HG03196 (cell line): ENCODE results near the gene LPGAT1.
"Not testable (repeated sequence)": the region's sequence is repeated elsewhere in the genome, so short reads cannot be mapped to it uniquely, and the experiment has no call there.

ENCODE experiments used
- ATAC-seq: cut with Tn5 transposase; IDR thresholded peaks from one replicate; pipeline ENCODE4 v1.9.1; 2021; ENCODE audit not compliant: unreplicated experiment

Gene LPGAT1, protein sequence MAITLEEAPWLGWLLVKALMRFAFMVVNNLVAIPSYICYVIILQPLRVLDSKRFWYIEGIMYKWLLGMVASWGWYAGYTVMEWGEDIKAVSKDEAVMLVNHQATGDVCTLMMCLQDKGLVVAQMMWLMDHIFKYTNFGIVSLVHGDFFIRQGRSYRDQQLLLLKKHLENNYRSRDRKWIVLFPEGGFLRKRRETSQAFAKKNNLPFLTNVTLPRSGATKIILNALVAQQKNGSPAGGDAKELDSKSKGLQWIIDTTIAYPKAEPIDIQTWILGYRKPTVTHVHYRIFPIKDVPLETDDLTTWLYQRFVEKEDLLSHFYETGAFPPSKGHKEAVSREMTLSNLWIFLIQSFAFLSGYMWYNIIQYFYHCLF

DNA sequence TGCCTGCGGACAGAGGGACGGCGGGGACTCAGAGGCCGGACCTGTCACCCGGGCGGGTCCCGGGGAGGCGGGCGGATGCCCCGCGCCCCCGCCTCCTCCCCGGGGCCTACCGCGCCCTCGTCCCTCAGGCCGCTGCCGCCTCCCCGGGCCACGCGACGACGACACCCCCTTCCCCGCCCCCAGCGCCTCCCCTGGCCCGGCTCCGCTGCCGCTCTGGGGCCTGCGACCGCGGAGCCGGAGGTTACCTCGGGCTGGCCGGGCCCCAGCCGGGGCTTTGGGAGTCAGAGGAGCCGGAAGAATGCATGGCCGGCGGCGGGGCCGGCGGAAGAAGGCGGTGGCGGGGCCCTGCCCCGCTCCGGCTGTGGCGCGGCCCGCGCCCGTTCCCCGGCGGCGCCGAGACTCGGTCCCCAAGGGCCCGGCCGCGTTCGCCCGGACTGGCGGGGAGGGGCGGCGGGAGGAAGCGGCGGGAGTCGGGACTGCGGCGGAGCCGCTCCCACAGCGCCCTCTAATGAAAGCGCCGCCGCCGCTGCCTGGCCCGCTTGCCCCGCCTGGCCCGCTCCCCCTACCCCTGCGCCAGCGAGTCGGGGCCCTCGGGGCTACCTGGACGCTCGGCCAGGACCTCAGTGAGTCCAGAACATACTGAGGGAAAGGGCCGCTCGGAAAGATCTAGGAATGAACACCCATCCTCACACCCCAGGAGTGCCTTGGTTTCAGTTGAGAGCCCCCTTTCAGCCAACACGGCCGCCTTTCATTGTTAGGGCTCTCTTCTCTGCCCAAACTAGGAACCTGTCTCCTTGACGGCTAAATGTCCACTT lies at the start of gene LPGAT1:
LPGAT1 (minus strand) TSS at position 436 of the 815 bp plus-strand sequence. CDS start 1,467 bp downstream, outside the sequence.
- ATAC-seq = peak; percentile 64

DNA sequence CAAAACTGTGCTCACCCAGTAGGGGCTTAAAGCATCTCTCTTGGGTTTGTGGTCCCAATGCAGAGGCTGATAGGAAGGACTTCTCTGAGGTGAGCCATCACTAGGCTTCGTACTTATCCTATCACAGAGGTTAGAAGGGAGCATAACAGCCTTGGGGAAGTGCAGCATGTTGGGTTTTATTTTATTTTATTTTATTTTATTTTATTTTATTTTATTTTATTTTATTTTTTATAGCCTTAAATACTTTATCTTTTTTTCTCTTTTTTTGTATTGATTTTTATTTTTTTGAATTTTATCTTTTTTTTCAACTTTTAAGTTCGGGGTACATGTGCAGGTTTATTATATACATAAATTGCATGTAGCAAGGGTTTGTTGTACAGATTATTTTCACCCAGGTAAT lies 48.9 kb upstream of the LPGAT1 start:
- ATAC-seq = no peak

DNA sequence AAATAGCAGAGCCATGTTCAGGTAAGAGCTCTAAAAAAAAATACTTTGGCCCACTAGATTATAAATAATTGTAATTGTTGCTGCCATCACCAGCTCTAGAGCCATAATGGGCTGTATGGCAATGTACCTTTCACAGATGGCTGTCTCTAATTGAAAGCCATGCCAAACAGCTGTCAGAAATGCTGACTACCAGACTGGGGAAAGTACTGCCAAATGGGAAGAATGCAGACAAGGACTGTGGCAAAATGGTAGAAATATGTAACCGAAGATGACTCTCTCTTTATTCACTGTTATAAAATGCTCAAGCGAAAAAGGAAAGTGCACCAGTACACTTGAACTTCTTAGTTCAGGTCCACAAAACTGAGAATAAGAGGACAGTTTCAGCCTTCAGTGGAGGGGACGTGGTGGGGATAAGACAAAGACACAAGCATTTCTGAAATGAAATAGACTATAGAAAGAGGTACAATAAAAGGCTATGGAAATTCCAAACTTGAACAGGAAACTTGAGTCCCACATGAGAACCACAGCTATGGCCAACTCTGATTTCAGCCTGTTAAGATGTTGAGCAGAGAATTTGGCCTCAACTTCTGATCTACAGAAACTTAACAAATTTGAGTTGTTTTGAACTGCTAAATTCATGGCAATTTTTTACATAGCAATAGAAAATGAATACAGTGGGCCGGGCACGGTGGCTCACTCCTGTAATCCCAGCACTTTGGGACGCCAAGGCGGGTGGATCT lies 46.5 kb upstream of the LPGAT1 start:
- no peak for ATAC-seq

DNA sequence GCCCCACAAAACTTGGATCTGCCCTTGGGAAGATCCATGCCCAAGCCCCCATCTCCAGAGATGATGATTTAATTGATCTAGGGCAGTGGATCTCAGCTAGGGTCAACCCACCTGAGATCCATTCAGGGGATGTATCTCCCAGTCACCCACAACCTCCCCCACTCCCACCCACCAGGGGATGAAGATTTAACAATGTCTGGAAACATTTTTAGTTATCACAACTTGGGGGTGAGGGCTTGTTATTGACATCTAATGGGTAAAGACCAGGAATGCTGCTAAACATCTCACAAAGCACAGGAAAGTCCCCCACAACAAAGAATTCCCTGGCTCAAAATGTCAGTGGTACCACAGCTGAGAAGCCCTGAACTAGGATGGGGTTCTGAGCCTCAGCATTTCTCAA lies 45.0 kb upstream of the LPGAT1 start:
- no peak for ATAC-seq

DNA sequence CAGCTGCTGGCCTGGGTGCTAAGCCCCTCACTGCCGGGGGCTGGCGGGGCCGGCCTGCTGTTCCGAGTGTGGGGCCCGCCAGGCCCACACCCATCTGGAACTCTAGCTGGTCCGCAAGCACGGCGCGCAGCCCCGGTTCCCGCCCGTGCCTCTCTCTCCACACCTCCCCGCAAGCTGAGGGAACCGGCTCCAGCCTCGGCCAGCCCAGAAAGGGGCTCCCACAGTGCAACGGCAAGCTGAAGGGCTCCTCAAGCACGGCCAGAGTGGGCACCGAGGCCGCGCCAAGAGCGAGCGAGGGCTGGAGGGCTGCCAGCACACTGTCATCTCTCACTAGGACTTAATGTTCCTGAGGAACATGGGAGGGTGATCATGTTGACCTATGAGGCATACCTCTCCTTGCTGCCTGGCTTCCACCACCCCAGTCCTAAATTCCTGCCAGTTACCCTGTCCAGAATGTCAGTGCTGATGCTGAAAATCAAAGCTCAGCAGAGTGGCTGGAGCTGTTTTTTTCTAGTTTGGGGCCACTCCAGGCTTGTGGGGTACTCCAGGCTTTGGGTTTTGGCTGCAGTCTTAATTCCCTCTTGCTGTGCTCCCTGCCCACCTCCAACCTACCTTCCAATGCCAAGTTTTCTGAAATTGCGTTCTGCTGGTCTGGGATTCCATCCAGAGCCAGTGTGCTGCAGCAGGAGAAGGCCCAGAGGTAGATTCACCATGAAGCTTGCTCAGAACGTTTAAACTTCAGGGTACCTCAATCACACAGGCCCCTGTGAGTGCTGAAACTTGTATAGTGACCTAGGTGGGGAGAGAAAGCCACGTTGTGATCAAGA lies 44.2 kb upstream of the LPGAT1 start:
- no peak for ATAC-seq

DNA sequence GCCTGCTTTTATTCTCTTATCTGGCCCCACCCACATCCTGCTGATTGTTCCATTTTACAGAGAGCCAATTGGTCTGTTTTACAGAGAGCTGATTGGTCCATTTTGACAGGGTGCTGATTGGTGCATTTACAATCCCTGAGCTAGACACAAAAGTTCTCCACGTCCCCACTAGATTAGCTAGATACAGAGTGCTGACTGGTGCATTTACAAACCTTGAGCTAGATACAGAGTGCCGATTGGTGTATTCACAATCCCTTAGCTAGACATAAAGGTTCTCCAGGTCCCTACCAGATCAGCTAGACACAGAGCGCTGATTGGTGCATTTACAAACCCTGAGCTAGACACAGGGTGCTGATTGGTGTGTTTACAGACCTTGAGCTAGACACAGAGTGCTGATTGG lies 43.2 kb upstream of the LPGAT1 start:
- not testable (repeated sequence) for ATAC-seq

DNA sequence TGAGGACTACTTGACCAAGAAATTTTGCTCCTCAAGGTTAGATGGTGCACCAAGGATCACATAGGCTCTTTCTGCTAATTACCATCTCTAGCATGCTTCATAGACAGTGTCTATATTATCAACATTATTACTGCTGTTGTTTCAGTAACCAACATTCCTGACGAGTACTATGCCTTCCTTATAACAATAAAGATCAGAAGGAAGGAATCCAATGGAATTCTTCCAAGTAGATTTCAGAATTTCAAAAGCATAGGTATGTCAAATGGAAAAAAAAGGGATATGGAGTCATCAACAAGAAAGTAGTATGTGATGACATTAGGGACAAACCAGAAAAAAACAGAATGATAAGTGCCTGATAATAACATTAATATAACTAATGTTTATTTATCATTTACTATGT lies 39.6 kb upstream of the LPGAT1 start:
- ATAC-seq = no peak

DNA sequence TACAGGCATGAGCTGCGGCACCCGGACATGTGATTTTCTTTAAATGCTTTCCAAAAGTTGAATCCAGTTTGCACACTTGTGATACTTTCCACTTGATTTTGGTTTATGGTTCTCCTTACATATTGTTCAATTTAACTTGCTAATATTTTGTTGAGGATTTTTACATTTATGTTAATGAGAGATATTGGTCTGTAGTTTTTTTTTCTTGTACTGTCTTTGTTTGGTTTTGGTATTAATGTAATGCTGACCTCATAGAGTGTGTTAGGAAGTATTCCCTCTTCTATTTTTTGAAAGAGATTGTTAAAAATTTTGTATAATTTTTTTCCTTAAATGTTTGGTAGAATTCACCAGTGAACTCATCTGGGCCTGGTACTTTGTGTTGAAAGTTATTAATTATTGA lies 34.6 kb upstream of the LPGAT1 start:
- ATAC-seq = no peak

DNA sequence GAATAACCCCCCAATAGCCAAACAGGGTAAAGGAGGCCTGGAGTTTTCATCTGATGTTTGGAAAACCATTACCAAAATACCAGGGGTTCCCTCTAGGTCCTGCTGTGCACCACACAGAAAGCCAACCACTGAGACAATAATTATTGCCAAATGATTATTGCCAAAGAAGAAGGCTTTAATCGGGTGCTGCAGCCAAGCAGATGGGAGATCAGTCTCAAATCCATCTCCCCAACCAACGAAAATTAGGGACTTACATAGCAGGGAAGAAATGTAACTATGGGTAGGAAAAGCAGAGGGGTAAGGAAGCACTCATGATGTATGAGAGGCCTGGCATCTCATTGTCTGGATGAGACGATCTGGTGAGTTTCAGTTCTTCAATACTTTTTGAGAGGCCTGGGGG lies 28.8 kb upstream of the LPGAT1 start:
- ATAC-seq = no peak

DNA sequence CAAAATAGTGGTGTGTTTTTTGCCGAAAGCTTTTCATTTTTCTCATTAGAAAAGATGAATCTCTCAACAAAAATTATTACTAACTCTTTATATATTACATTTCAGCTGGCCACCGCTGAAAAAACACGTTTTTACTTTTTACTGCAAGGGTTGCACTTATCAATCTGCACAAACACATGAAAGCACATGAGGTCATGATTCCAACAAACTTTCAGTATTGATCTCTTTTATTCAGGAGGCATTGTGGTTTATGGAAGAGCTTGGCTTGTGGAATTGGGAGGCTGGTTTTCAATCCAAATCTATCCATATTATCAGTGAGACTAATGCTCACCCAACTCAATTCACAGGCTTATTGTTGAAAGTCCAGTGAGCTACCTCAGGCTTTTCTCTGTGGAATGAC lies 20.6 kb upstream of the LPGAT1 start:
- ATAC-seq = no peak

DNA sequence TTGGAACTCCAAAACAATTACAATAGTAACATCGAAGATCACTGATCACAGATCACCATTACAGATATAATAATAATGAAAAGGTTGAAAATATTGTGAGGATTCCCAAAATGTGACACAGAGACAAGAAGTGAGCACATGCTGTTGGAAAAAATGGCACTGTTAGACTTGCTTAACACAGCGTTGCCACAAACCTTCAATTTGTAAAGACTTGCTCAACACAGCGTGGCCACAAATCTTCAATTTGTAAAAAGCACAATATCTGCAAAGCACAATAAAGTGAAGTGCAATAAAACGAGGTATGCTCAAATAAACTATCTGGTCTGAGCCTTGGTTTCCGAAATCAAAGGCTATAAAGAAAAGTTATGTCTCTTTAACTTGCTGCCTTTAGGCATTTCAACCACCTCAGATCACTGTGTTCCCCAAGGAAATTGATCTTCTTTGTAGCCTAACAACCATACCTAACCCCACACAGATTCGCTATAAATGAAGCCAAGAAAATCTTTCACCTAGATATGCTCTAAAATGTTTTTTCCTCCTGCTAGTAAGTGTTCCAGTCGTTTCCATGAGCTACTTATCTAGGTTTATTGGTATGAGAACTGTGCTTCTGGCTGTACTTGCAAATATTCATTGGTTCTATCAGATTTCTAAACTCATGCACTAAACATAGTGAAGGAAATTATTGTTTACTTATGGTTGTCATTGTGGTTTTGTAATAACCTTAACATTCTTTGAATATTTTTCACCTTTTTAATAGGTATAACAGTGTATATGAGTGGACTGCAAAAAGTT lies 13.1 kb upstream of the LPGAT1 start:
- ATAC-seq = no peak

DNA sequence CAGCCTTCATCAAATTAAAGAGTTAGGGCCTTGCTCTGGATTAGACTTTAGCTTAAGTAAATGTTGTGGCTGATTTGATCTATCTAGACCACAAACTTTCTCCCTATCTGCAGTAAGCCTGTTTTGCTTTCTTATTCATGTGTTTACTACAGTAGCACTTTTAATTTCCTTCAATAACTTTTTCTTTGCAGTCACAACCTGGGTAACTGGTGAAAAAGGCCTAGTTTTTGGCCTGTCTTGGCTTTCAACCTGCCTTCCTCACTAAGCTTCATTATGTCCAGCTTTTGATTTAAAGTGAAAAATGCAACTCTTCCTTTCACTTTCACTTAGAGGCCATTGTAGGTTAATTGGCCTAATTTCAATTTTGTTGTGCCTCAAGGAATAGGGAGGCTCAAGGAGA lies 12.5 kb upstream of the LPGAT1 start:
- no peak for ATAC-seq

DNA sequence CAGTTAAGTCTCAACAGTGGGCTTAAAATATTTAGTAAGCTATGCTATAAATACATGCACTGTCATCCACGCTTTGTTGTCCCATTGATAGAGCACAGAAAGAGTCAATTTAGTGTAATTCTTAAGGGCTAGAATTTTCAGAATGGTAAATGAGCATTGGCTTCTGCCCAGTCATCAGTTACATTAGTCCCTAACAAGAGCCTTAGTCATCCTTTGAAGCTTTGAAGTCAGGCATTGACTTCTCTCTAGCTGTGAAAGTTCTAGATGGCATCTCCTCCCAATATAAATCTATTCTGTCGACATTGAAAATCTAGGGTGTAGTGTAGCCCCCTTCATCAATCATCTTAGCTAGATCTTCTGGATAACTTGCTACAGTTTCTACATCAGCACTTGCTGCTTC lies 12.0 kb upstream of the LPGAT1 start:
- no peak for ATAC-seq

DNA sequence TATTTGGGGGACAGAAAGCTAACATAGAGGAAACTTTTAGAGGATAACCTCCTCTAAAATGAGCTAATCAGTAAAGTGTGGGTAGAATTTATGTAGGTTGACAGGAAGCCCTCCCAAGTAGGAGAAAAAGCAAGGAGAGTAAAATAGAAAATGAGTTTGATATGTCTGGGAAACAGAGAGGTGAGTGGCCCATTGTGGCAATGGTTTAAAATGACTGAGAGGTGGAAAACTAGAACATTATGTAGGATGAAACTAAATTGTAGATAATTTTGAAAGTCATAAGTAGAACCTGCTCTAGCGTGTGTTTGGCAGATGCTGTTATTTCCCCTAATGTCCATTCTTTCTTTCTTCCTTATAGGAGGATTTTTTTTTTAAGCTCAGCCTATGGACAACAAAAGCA lies 8.5 kb upstream of the LPGAT1 start:
- ATAC-seq = no peak

DNA sequence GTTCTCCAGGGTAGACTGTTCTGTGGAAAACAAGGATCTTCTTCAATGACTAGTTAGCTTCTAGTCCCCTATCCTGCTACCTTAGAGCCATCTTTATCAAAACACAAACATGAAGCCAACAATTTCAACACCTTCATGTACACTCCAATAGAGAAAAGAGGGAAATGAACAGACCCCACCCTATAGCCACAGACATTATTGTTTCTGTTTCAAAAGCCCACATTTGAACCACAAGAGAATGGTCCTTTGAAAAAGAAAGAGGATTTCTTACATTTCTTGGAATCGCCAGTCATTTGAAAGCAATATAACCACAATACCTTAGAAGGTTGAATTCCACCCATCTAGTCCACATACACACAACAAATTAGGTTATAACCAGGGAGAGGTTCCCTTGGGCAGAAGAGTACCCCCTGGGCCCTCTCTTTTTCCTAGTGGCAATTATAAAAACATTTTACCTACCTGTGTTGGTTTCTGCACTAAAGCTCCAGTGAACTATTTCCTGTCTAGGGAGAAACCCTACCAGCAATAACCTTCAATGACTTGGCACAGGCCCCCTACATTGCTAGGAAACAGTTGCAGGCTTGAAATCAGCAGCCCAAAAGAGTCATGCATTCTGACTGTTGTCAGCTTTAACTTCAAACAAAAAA lies 2.7 kb upstream of the LPGAT1 start:
- no peak for ATAC-seq

DNA sequence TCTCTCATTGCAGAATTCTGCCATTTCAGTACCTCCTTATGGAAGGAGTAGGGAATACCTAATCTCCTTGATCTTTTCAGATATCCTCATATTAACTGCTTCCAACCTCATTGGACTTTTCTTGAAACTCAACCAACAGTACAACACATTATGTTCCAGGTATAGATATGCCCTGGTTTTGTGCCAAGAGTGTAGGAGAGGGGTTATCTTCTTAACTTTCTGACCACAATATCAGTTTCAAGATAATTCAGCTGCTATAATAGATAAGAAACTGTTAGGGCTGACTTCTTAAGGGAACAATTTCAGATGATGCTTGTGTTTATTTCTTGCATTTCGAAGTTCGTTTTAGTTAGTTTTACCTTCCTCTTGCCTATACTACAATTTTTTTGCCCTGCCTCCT lies 2.1 kb upstream of the LPGAT1 start:
- ATAC-seq = no peak

DNA sequence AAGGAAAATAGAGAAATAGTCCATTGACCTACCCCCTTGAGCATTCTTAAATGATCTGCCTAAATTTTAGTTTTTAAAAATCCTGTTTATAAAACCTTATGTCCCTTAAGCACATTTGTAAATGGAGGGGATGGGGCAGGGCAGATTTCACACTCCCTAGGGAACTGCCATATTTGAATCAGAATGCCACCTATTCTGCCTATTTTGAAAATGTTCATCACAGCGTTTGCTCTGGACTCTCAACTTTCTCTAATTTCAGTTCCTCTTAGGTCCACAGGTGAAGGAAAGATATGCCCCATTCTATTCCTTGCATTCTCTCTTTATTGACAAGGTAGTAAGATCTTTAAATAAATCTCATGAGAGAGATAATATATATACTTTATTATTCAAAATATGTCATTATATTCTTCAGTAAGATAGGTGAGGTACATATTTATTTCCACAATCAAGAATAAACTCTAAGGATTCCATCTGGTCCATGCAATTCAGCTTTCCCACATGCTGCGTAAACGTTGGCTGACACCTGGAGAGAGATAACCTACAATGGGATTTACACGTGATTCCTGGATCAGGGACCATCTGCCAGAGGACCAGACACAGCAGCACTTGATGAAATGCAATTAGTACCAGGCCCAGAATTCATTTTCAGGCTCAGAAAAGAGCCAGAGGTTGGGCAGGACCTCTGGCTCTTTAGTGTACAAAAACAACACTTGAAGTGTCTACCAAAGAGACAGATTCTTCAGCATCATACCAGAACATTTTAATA lies 1.2 kb upstream of the LPGAT1 start:
- no peak for ATAC-seq

DNA sequence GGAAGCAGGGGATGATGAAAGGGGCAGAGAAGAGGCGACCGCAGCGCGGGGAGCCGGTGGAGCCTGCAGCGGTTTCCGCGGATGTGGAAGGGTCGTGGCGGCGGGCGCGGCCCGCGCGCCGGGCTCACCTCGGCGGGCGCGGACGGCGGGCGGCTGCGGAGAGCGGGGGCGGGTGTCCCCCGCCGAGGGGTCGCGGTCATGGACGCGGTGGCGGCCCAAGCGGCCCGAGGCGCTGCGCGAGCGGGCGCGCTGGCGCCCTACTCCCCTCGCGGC lies 572 bp downstream of the LPGAT1 start:
- peak; percentile 26 for ATAC-seq
